Stimulated activated CD8-positive, alpha-beta memory T cell treated with anti-CD3 and anti-CD28 coated beads, Interleukin-4, amount 100 ng/mL, for 1 hour (primary cell): ENCODE results near the gene POU2AF3.

Experiments used
- DNase-seq, 2 donors: peaks; one replicate each; pipeline ENCODE4 v3.0.0-alpha.2; 2020; ENCODE audit warnings: low read depth in 2 of 2, low spot score in 1 of 2

Gene POU2AF3

GRCh38 chr11:111352231-111352746, 53.9 kb downstream of the POU2AF3 start:
- DNase-seq: no peak

- no peak for DNase-seq
Observed at GRCh38 chr11:111352935-111353710, 54.8 kb downstream of the POU2AF3 start.

GRCh38 chr11:111353776-111354600, 55.6 kb downstream of the POU2AF3 start:
- no peak for DNase-seq

- no peak for DNase-seq
Observed at GRCh38 chr11:111354601-111354891, 56.2 kb downstream of the POU2AF3 start.

- no peak for DNase-seq
Observed at GRCh38 chr11:111355101-111355500, 56.8 kb downstream of the POU2AF3 start.

GRCh38 chr11:111355956-111356659, 57.8 kb downstream of the POU2AF3 start:
- DNase-seq: no peak

GRCh38 chr11:111356660-111357048, 58.3 kb downstream of the POU2AF3 start:
- no peak for DNase-seq

- no peak for DNase-seq
Observed at GRCh38 chr11:111357150-111358037, 59.0 kb downstream of the POU2AF3 start.
